Upper lobe of left lung (tissue), 4 donors: ENCODE data around the gene PLEKHG4B.

Experiments used
- EP300 ChIP-seq, 4 donors: sonication (generic); formaldehyde crosslinking; IDR thresholded peaks; one replicate each; pipeline ENCODE4 v1.5.1; 2017; ENCODE audit warnings: antibody characterized with exemption in 4 of 4, control low read depth in 2 of 4
- POLR2A ChIP-seq, 4 donors: fragments of 450-650 bp; IDR thresholded peaks; one replicate each; pipeline ENCODE4 v1.5.1; 2016 to 2017; ENCODE audit warnings: antibody characterized with exemption in 4 of 4, mild to moderate bottlenecking in 2 of 4
- POLR2AphosphoS5 ChIP-seq, 2 donors: sonication (generic); formaldehyde crosslinking; IDR thresholded peaks; one replicate each; pipeline ENCODE4 v1.5.1; 2017; ENCODE audit warnings: antibody characterized with exemption in 2 of 2
- TF ChIP-seq, protein P1 (sequence below), 6 experiments: fragments of 450-650 bp in 4 of 6; fragments of 200-600 bp in 2 of 6; sonication (generic) in 2 of 6; IDR thresholded peaks; one replicate each; pipeline ENCODE4 v1.5.1; 2016 to 2019; ENCODE audit warnings: antibody characterized with exemption in 6 of 6

DNA sequence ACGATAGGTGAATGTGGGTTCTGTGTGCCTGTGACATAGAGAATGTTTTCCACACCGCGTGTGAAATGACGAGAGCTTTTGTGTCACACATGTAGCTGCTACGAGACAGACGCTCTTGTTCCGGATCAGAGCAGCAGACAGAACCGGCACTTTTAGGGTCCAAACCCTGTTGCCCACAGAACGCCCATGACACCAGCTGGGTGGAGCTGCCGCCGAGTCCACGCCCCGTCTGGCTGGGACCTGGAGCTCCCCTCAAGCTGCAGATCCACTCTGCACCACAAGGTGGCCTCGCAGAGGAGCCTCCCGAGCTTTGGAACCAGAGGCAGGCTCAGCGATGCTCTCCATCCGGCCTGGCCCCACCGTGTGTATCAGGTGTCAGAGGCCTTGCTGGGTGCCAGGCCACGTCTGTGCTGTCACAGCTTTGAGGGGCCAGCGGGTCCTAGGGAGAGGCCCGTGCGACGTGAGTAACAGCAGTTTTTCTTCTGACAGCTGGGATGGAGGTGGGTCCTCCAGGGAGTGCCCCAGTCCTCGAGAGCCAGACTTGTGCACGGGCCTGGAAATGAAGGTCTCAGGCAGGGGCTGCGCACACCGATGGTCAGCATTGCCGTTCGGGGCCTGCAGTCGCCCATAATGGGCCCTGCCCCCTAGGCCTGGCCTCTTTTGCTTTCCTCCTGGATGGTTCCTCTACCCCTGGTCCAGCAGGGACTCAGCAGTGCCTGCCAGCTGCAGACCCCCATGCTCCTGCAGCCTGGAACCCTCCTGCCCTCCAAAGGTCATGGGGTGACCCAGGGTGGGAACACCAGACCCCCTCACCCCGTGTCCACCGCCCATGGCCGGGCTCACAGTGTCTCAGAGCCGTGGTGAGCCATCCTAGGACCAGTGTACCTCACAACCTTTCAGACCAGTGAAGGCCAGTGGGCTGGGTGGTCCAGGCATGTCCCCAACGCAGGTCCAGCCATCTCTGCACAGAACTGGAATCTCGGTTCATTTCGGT lies 96.8 kb downstream of the PLEKHG4B start:
- TF ChIP-seq EP300 (IDR thresholded peaks at IDR 0.05) (no peak), POLR2A (IDR thresholded peaks at IDR 0.05) (no peak), POLR2AphosphoS5 (IDR thresholded peaks at IDR 0.05) (no peak)
- TF ChIP-seq, protein P1, sequence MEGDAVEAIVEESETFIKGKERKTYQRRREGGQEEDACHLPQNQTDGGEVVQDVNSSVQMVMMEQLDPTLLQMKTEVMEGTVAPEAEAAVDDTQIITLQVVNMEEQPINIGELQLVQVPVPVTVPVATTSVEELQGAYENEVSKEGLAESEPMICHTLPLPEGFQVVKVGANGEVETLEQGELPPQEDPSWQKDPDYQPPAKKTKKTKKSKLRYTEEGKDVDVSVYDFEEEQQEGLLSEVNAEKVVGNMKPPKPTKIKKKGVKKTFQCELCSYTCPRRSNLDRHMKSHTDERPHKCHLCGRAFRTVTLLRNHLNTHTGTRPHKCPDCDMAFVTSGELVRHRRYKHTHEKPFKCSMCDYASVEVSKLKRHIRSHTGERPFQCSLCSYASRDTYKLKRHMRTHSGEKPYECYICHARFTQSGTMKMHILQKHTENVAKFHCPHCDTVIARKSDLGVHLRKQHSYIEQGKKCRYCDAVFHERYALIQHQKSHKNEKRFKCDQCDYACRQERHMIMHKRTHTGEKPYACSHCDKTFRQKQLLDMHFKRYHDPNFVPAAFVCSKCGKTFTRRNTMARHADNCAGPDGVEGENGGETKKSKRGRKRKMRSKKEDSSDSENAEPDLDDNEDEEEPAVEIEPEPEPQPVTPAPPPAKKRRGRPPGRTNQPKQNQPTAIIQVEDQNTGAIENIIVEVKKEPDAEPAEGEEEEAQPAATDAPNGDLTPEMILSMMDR (IDR thresholded peaks at IDR 0.05): peak; percentile 94 to 97 (median 95)
